HG03135 (cell line): ENCODE measurements around the gene CACNB2.
"Not testable (repeated sequence)": the region's sequence is repeated elsewhere in the genome, so short reads cannot be mapped to it uniquely, and the experiment has no call there.

ENCODE experiments used
- ATAC-seq: cut with Tn5 transposase; IDR thresholded peaks from one replicate; pipeline ENCODE4 v1.9.1; 2021; ENCODE audit warnings: mild to moderate bottlenecking, moderate library complexity; ENCODE audit not compliant: unreplicated experiment

Gene CACNB2

GRCh38 chr10:18554479-18554878, 414.3 kb downstream of the CACNB2 start:
- no peak for ATAC-seq

DNA sequence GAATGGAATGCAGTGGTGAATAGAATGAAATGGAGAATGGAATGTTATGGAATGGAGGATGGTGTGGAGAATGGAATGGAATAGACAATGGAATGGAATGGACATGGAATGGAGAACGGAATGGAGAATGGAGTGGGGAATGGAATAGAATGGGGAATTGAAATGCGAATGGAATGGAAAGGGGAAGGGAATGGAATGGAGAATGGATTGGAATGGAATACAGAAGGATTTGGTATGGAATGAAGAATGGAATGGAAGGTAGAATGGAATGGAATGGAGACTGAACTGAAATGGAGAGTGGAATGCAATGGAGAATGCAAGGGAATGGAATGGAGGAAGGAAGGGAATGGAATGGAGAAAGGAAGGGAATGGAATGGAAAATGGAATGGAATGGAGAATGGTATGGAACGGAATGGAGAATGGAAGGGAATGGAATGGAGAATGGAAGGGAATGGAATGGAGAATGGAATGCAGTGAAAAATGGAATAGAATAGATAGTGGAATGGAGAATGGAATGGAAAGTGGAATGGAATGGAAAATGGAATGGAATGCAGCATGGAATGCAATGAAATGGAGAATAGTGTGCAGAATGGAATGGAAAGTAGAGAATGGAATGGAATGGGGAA, 416.4 kb downstream of the CACNB2 start:
- ATAC-seq: no peak

DNA sequence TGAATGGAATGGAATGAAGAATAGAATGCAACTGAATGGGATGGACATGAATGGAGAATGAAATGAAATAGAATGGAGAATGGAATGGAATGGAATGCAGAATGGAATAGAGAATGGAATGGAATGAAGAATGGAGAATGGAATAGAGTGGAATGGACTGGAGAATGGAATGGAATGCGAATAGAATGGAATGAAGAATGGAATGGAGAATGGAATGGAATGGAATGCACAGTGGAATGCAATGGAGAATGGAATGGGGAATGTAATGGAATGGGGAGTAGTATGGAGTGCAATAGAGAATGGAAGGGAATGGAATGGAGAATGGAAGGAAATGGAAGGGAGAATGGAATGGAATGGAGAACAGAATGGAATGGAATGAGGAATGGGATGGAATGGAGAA, 417.7 kb downstream of the CACNB2 start:
- ATAC-seq: no peak

- ATAC-seq: no peak
These were observed 421.8 kb downstream of the CACNB2 start for GRCh38 chr10:18561861-18562551.

DNA sequence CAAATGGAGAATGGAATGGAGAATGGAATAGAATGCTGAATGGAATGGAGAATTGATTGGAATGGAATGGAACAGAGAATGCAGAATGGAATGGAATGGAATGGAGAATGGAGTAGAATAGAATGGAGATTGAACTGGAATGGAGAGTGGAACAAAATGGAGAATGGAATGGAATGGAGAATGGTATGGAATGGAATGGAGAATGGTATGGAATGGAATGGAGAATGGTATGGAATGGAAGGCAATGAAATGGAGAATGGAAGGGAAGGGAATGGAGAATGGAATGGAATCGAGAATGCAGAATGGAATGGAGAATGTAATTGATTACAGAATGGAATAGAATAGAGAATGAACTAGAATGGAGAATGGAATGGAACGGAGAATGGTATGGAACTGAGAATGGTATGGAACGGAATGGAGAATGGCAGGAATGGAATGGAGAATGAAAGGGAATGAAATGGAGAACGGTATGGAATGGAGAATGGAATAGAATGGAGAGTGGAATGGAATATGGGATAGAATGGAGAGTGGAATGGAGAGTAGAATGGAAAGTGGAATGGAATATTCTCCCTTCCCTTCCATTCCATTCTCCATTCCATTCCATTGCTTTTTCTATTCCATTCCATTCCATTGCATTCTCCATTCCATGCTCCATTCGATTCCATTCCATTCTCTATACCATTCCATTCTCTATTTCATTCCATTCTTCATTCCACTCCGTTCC, 422.9 kb downstream of the CACNB2 start:
- ATAC-seq: no peak

GRCh38 chr10:18565006-18565405, 424.8 kb downstream of the CACNB2 start:
- ATAC-seq: no peak

GRCh38 chr10:18566177-18566576, 426.0 kb downstream of the CACNB2 start:
- ATAC-seq: no peak

- ATAC-seq: no peak
These were observed 427.2 kb downstream of the CACNB2 start for GRCh38 chr10:18567343-18567856.

DNA sequence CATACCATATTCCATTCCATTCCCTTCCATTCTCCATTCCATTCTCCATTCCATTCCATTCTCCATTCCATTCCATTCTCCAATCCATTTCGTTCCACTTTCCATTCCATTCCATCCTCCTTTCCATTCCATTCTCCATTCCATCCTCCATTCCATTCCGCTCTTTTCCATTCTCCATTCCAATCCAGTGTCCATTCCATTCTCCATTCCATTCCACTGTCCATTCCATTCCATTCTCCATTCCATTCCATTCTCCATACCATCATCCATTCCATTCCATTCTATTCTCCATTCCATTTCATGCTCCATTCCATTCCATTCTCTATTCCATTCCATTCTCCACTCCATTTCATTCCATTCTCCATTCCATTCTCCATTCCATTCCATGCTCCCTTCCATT, 430.2 kb downstream of the CACNB2 start:
- not testable (repeated sequence) for ATAC-seq

DNA sequence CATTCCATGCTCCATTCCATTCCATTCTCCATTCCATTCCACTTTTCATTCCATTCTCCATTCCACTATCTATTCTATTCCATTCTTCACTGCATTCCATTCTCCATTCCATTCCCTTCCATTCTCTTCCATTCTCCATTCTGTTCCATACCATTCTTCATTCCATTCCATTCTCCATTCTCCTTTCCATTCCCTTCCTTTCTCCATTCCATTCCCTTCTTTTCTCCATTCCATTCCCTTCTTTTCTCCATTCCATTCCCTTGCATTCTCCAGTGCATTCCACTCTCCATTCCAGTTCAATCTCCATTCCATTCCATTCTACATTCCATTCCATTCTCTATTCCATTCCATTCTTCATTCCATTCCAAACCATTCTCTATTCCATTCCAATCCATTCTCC, 430.9 kb downstream of the CACNB2 start:
- no peak for ATAC-seq

DNA sequence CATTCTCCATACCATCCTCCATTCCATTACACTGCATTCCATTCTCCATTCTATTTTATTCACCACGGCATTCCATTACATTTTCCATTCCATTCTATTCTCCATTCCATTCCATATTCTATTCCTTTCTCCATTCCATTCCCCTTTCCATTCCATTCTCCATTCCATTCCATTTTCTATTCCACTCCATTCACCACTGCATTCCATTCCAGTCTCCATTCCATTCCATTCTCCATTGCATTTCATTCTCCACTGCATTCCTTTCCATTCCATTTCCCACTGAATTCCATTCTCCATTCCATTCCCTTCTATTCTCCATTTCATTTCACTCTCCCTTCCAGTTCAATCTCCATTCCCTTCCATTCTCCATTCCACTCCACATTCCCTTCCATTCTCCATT, 431.6 kb downstream of the CACNB2 start:
- no peak for ATAC-seq

- no peak for ATAC-seq
These were observed 432.8 kb downstream of the CACNB2 start for GRCh38 chr10:18572959-18573561.

DNA sequence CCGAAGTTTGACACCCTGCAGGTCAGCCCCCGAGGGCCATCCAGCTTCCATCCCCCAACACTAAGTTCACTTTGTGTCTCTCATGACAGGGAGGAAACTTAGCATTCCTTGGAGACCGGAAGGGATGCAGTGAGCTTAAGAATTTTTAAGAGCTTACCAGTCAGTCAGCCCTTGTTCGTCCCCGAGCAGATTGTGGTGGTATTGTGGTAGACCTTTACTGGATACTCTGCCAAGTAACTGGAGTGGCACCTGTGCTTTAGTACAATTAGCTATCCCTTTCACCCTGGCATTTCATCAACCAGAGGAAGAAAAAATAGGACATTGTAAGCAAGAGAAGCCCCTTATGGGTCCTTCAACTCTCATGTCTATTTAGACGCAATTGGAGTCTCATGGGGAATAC, 436.4 kb downstream of the CACNB2 start:
- no peak for ATAC-seq

- ATAC-seq: no peak
These were observed 437.8 kb downstream of the CACNB2 start for GRCh38 chr10:18577823-18578685.

- no peak for ATAC-seq
These were observed 442.6 kb downstream of the CACNB2 start for GRCh38 chr10:18582803-18583202.

GRCh38 chr10:18583575-18584270, 443.5 kb downstream of the CACNB2 start:
- no peak for ATAC-seq

DNA sequence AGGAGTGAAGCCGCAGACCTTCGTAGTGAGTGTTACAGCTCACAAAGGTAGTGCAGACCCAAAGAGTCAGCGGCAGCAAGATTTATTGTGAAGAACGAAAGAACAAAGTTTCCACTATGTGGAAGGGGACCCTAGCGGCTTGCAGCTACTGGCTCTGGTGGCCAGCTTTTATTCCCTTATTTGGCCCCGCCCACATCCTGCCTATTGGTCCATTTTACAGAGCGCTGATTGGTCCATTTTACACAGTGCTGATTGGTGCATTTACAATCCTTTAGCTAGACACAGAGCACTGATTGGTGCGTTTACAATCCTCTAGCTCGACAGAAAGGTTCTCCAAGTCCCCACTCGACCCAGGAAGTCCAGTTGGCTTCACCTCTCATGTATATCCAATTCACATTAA, 446.4 kb downstream of the CACNB2 start:
- ATAC-seq: not testable (repeated sequence)

DNA sequence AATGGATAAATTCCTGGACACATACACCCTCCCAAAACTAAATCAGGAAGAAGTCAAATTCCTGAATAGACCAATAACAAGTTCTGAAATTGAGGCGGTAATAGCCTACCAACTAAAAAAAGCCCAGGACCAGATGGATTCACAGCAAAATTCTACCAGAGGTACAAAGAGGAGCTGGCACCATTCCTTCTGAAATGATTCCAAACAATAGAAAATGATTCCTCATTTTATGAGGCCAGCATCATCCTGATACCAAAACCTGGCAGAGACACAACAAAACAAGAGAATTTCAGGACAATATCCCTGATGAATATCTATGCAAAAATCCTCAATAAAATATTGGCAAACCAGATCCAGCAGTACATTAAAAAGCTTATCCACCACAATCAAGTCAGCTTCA, 450.9 kb downstream of the CACNB2 start:
- not testable (repeated sequence) for ATAC-seq
